ENCODE data around the gene MYL11. TPM values are rescaled to one million over a fixed set of nuclear protein-coding genes. Genes with fewer than 3 reads are reported as not detected.
A peak's percentile ranks its signal among the peaks of the same experiment; 100 is the strongest.

The MYL11 gene
- total and polyA plus RNA-seq, 2 experiments from 2014 or later = 2.1 TPM; not detected in 1

DNA sequence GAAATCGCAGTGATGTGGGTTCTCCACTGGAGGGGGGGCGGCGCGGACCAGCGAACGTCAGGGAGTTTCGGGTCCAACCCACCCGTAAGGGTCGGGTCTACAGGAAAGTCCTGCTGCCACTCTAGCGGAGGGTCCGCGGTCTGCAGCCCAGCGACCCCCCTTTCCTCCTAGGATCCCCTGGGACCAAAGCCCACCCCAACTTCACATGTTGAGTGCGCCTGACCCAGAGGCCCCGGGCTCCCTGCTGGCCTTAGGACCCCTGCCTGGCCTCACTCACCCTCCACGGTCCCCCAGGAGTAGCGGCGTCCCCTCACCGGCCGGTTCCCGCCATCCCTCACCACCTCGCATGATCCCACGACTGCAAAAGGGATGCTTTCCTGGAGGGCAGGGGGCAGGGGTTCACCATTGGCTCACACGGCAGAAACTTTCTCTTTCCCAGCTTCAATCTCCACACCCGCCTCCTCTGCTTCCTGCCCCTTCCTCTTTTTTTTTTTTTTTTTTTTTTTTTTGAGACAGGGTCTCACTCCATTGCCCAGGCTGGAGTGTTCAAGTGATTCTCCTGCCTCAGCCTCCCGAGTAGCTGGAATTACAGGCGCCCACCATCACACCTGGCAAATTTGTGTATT is 4.7 kb downstream of the MYL11 start:
- no peaks in the 10 kb centered on the region for H4K20me1 ChIP-seq (ENCODE audit: insufficient read depth)
- 40 to 50% methylated on average over 20 to 27 of the region's 27 CpGs for WGBS, 2 experiments (ENCODE audit: low coverage in 1 of 2, low lambda C conversion rate in 2 of 2, missing lambda C conversion rate in 2 of 2)
- H3K4me2 ChIP-seq (ENCODE audit: unreplicated experiment) = peak overlapping the region; percentile 82
- TF ChIP-seq EZH2phosphoT487 (IDR thresholded peaks at IDR 0.05; ENCODE audit: insufficient read depth, low read depth) (no peak), EZH2 (IDR thresholded peaks at IDR 0.05; ENCODE audit: insufficient read depth, poor library complexity, severe bottlenecking) (no peak)
- H3K9me2 ChIP-seq (ENCODE audit: insufficient read depth) = no peaks in the 10 kb centered on the region
- in situ Hi-C loops (cut with MboI) = no loop called here
- peak overlapping the region; percentile 80 for H3K4me3 ChIP-seq
- H3K27ac ChIP-seq = peak overlapping the region; percentile 100; the same call in 1 of the 2 replicates
- H3K9me3 ChIP-seq (ENCODE audit: low read depth) = no peaks in the 10 kb centered on the region
- peak overlapping the region; percentile 86 for H2AFZ ChIP-seq
- no peaks in the 10 kb centered on the region for H3K36me3 ChIP-seq (ENCODE audit: low read depth)
- no peak for DNase-seq
- H3K4me1 ChIP-seq (ENCODE audit: insufficient read depth) = peaks cover 4% of the 10 kb centered on the region
- H3F3A ChIP-seq (ENCODE audit: insufficient read depth) = 0 out of 2 replicates have a peak, but pooled peaks cover 3% of the 10 kb centered on the region
- H3K9ac ChIP-seq = peak overlapping the region; percentile 97
- H3K79me2 ChIP-seq (ENCODE audit: insufficient read depth) = no peaks in the 10 kb centered on the region
- no peaks in the 10 kb centered on the region for H3K27me3 ChIP-seq (replicated peaks; ENCODE audit: insufficient read depth)

DNA sequence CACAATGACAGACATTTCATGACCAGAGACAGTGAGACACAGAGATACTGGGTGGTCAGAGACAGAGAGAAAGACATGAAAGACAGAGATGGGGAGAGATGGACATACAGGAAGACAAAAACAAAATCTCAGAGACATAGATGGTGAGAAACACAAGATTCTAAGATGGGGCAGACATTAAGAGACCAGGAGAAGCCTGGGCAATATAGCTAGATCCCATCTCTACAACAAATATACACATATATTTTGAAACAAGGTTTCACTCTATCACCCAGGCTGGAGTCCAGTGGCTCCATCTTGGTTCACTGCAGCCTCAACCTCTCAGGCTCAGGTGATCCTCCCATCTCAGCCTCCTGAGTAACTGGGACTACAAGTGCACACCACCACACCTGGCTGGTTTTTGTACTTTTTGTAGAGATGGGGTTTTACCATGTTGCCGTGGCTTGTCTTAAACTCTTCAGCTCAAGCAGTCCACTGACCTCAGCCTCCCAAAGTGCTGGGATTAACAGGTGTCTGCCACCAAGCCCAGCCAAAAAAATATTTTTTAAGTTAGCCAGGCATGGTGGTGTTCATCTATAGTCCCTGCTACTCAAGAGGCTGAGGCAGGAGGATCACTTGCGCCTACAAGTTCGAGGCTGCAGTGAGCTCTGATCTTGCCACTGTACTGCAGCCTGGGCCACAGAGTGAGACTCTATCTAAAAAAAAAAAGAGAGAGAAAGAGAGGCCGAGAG is 5.6 kb downstream of the MYL11 start:
- H4K20me1 ChIP-seq (ENCODE audit: insufficient read depth) = no peaks in the 10 kb centered on the region
- H3K36me3 ChIP-seq (ENCODE audit: low read depth) = no peaks in the 10 kb centered on the region
- H3K4me3 ChIP-seq = no peak overlapping the region
- no peak overlapping the region for H3K9ac ChIP-seq
- in situ Hi-C loops (cut with MboI) = no loop called here
- DNase-seq = no peak
- no peak overlapping the region for H3K27ac ChIP-seq
- no peaks in the 10 kb centered on the region for H3K79me2 ChIP-seq (ENCODE audit: insufficient read depth)
- H2AFZ ChIP-seq = no peak overlapping the region
- H3K4me2 ChIP-seq (ENCODE audit: unreplicated experiment) = no peak overlapping the region
- TF ChIP-seq EZH2phosphoT487 (IDR thresholded peaks at IDR 0.05; ENCODE audit: insufficient read depth, low read depth) (no peak), EZH2 (IDR thresholded peaks at IDR 0.05; ENCODE audit: insufficient read depth, poor library complexity, severe bottlenecking) (no peak)
- no peaks in the 10 kb centered on the region for H3K27me3 ChIP-seq (replicated peaks; ENCODE audit: insufficient read depth)
- 75 to 77% methylated on average over 4 of the region's 4 CpGs for WGBS, 2 experiments (ENCODE audit: low coverage in 1 of 2, low lambda C conversion rate in 2 of 2, missing lambda C conversion rate in 2 of 2)
- H3K9me2 ChIP-seq (ENCODE audit: insufficient read depth) = no peaks in the 10 kb centered on the region
- H3K4me1 ChIP-seq (ENCODE audit: insufficient read depth) = peaks cover 4% of the 10 kb centered on the region
- 0 out of 2 replicates have a peak, but pooled peaks cover 3% of the 10 kb centered on the region for H3F3A ChIP-seq (ENCODE audit: insufficient read depth)
- no peaks in the 10 kb centered on the region for H3K9me3 ChIP-seq (ENCODE audit: low read depth)

DNA sequence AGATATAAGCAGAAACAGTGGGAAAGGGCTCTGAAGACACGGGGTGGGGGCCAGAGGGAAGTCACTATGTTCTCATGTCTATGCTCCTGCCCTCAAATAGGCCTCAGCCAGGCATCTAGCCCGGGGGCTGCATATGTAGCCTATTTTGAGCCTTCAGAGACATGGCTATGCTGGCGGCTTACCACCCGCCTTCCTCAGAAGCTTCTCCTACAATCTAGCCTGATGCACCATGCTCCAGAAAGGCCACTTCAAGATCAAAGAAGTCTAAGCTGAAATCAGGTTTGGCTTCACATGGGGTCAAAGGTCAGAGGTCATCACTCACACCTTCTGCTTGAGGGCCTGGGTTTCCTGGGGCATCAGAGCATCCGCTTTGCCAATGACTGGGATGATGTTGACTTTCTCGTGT is 6.2 kb downstream of the MYL11 start:
- Histone ChIP-seq H3K27me3 (replicated peaks; ENCODE audit: insufficient read depth) (no peaks in the 10 kb centered on the region), H3K4me2 (ENCODE audit: unreplicated experiment) (no peak overlapping the region), H3K36me3 (ENCODE audit: low read depth) (no peaks in the 10 kb centered on the region), H3K9me3 (ENCODE audit: low read depth) (no peaks in the 10 kb centered on the region), H3K79me2 (ENCODE audit: insufficient read depth) (no peaks in the 10 kb centered on the region), H3K9me2 (ENCODE audit: insufficient read depth) (no peaks in the 10 kb centered on the region), H4K20me1 (ENCODE audit: insufficient read depth) (no peaks in the 10 kb centered on the region), H3K27ac (no peak overlapping the region), H3F3A (ENCODE audit: insufficient read depth) (0 out of 2 replicates have a peak, but pooled peaks cover 3% of the 10 kb centered on the region), H2AFZ (no peak overlapping the region), H3K4me1 (ENCODE audit: insufficient read depth) (peaks cover 4% of the 10 kb centered on the region), H3K9ac (no peak overlapping the region), H3K4me3 (no peak overlapping the region)
- in situ Hi-C loops (cut with MboI) = no loop called here
- WGBS, 2 experiments (ENCODE audit: low coverage in 1 of 2, low lambda C conversion rate in 2 of 2, missing lambda C conversion rate in 2 of 2) = 65 to 71% methylated on average over 6 of the region's 6 CpGs
- no peak for DNase-seq
- TF ChIP-seq EZH2 (IDR thresholded peaks at IDR 0.05; ENCODE audit: insufficient read depth, poor library complexity, severe bottlenecking) = no peak
- no peak for TF ChIP-seq EZH2phosphoT487 (IDR thresholded peaks at IDR 0.05; ENCODE audit: insufficient read depth, low read depth)

DNA sequence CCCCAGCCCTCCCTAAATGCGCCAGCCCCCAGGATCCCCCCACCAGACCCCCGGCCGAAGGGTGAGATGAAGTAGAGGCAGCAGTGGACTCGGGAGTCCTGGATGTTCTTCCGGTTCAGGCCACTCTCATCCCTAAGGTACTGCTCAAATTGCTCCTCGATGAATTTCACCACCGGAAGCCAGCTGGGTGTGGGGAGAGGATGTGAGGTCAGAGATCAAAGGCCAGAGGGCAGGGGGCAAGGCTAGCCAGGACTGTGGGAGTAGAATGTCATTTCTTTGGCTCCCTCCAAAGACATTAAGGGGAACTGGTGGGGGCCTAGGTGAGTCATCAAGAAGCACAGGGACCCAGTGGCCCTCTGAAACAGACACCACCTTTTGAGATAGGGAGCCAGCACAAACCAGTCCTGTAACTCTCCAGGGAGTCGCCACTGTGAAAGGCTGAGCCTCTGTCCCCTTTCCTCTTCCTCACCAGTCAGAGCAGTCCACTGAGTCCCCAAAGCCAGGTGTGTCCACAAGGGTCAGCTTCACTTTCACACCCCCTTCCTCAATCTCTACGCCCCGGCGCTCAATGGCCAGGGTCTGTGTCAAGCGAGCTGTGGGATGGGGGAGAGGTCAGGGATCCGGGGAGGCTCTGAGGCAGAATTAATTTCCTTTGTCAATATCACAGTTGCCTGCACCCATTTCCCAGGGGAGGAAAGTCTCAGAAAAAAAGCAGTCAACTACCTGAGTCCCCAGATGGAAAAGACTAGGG is 6.9 kb downstream of the MYL11 start:
- no peak for TF ChIP-seq EZH2phosphoT487 (IDR thresholded peaks at IDR 0.05; ENCODE audit: insufficient read depth, low read depth)
- TF ChIP-seq EZH2 (IDR thresholded peaks at IDR 0.05; ENCODE audit: insufficient read depth, poor library complexity, severe bottlenecking) = no peak
- H3K4me2 ChIP-seq (ENCODE audit: unreplicated experiment) = no peak overlapping the region
- no peaks in the 10 kb centered on the region for H3K27me3 ChIP-seq (replicated peaks; ENCODE audit: insufficient read depth)
- no peak overlapping the region for H3K9ac ChIP-seq
- no peaks in the 10 kb centered on the region for H4K20me1 ChIP-seq (ENCODE audit: insufficient read depth)
- H3K4me1 ChIP-seq (ENCODE audit: insufficient read depth) = peaks cover 4% of the 10 kb centered on the region
- 90 to 93% methylated on average over 11 to 13 of the region's 13 CpGs for WGBS, 2 experiments (ENCODE audit: low coverage in 1 of 2, low lambda C conversion rate in 2 of 2, missing lambda C conversion rate in 2 of 2)
- no peak overlapping the region for H3K4me3 ChIP-seq
- no peak for DNase-seq
- H3K27ac ChIP-seq = no peak overlapping the region
- no peaks in the 10 kb centered on the region for H3K9me3 ChIP-seq (ENCODE audit: low read depth)
- H3K79me2 ChIP-seq (ENCODE audit: insufficient read depth) = no peaks in the 10 kb centered on the region
- H2AFZ ChIP-seq = no peak overlapping the region
- H3K9me2 ChIP-seq (ENCODE audit: insufficient read depth) = no peaks in the 10 kb centered on the region
- H3K36me3 ChIP-seq (ENCODE audit: low read depth) = no peaks in the 10 kb centered on the region
- in situ Hi-C loops (cut with MboI) = no loop called here
- 0 out of 2 replicates have a peak, but pooled peaks cover 3% of the 10 kb centered on the region for H3F3A ChIP-seq (ENCODE audit: insufficient read depth)

Measured in GM23248 (cell line).